ENCODE results near the gene RMND5B. TPM values are rescaled to one million over a fixed set of nuclear protein-coding genes. Genes with fewer than 3 reads are reported as not detected.

RMND5B gene
- total and polyA plus RNA-seq, 10 of the 15 experiments (the other 5 are each of a cell fraction or from before 2014, with no cell fraction given) = 1.6 to 50.7 (median 30.9) TPM

GRCh38 chr5:178153530-178154340 lies 22.9 kb downstream of the RMND5B start, which contains the start of gene NHP2:
Gene NHP2, minus strand, starts transcription at chr5:178153885. Its CDS starts 68 bp downstream, at chr5:178153817.
- no peaks in the 10 kb centered on the region for H3K9me3 ChIP-seq (replicated peaks; ENCODE audit: control insufficient read depth, insufficient read depth, low read length)
- in situ Hi-C loops (cut with MboI) (no loop called here), intact Hi-C loops (cut with micrococcal nuclease; ENCODE audit: unreplicated experiment) (no loop called here)
- peaks cover 7% of the 10 kb centered on the region; the same call in 1 of the 2 replicates for H3K4me1 ChIP-seq (ENCODE audit: control insufficient read depth, insufficient read depth, low read length)
- H3K27me3 ChIP-seq (replicated peaks in 1 of 2; ENCODE audit: control insufficient read depth in 2 of 2, insufficient read depth in 2 of 2, low read length in 1 of 2) = no peaks in the 10 kb centered on the region
- ChIA-PET CTCF (interaction anchor here (0.7 to 13.8 kb wide), 8 partner anchors 10 to 77 kb away, joined by 3 to 183 read pairs (median 4); no protein-coding TSS in a partner anchor), POLR2A (interaction anchor here (0.6 to 2.1 kb wide), 7 partner anchors 9 to 638 kb away, joined by 3 to 8 read pairs (median 3); partner anchors contain the start of gene HNRNPAB), RAD21 (ENCODE audit: unreplicated experiment) (interaction anchor here (0.7 to 1.3 kb wide), 5 partner anchors 22 to 78 kb away, joined by 3 to 10 read pairs (median 3); no protein-coding TSS in a partner anchor), SMC1A (ENCODE audit: uncharacterized antibody, unreplicated experiment) (interaction anchor here (0.7 to 1.9 kb wide), 4 partner anchors 30 to 79 kb away, joined by 3 to 6 read pairs (median 4); no protein-coding TSS in a partner anchor)
- peak; percentile 100 for FAIRE-seq
- no peaks in the 10 kb centered on the region for H4K20me1 ChIP-seq (ENCODE audit: control insufficient read depth, insufficient read depth)
- H3K79me2 ChIP-seq (ENCODE audit: control insufficient read depth, insufficient read depth, low read length) = peaks cover 15% of the 10 kb centered on the region
- H3K36me3 ChIP-seq (ENCODE audit: control insufficient read depth in 2 of 2, insufficient read depth in 2 of 2, low read length in 1 of 2) = peaks cover 8 to 11% of the 10 kb centered on the region in 2 experiments; a peak in 3 of 4 replicates
- DNase-seq (ENCODE audit: low read depth, low spot score) = peak; percentile 92
- 1% methylated on average over 64 of the region's 68 CpGs for WGBS (ENCODE audit: insufficient coverage, insufficient replicate concordance, low lambda C conversion rate, missing lambda C conversion rate)
- H3K4me3 ChIP-seq = peak within 1 kb of the TSS; percentile 89
- no TSS peak for BruUV-seq (replicated peaks)
- H3K27ac ChIP-seq (ENCODE audit: control insufficient read depth, insufficient read depth) = peak within 1 kb of the TSS; percentile 67
- peak within 1 kb of the TSS; percentile 84 for H3K9ac ChIP-seq (ENCODE audit: control insufficient read depth, insufficient read depth, low read length)
- peak within 1 kb of the TSS; percentile 75 for H2AFZ ChIP-seq (ENCODE audit: control insufficient read depth, low read depth, low read length)
- ATAC-seq = peak; percentile 99
- H3K4me2 ChIP-seq (ENCODE audit: control insufficient read depth, insufficient read depth) = peak within 1 kb of the TSS; percentile 89
- TF ChIP-seq TAF1 (IDR thresholded peaks at IDR 0.05; ENCODE audit: borderline replicate concordance, low read depth, low read length) (peak; percentile 42; the same call in 1 of the 2 replicates), ATF7 (IDR thresholded peaks at IDR 0.05; ENCODE audit: low read depth) (peak; percentile 35; the same call in 1 of the 2 replicates), CBX3 (IDR thresholded peaks at IDR 0.05; ENCODE audit: borderline replicate concordance, low read depth) (no peak), SREBF1 (IDR thresholded peaks at IDR 0.05; ENCODE audit: low read length) (0 out of 2 replicates have a peak, but pooled peaks have one; percentile 42), ZNF687 (IDR thresholded peaks at IDR 0.05) (peak; percentile 61; the same call in 1 of the 2 replicates), RELB (IDR thresholded peaks at IDR 0.05; ENCODE audit: low read depth) (peak; percentile 88), NKRF (conservative IDR thresholded peaks at IDR 0.05) (peak; percentile 96), IRF3 (IDR thresholded peaks at IDR 0.05) (0 out of 2 replicates have a peak, but pooled peaks have one; percentile 16)

All from GM12878 (cell line).